GM23338 (cell line): ENCODE measurements around the gene PSEN2.

ENCODE experiments used
- CREB1 ChIP-seq: fragments of 250-450 bp; sonication (Bioruptor Pico); IDR thresholded peaks from 2 replicates; pipeline ENCODE4 v1.5.0; 2020; ENCODE audit warnings: low read depth, mild to moderate bottlenecking, moderate library complexity
- CTCF ChIP-seq, 2 experiments: fragments of 200-600 bp in 1 of 2; sonication (generic) in 1 of 2; conservative IDR thresholded peaks; 2 replicates each; pipeline versions ENCODE4 v1.5.1 to v1.6.1; 2016 to 2017; ENCODE audit warnings: antibody characterized with exemption in 2 of 2, low read depth in 2 of 2, mild to moderate bottlenecking in 2 of 2, moderate library complexity in 1 of 2
- ETS1 ChIP-seq: IDR thresholded peaks from 2 replicates; pipeline ENCODE4 v1.6.1; 2016; ENCODE audit warnings: antibody characterized with exemption
- EZH2 ChIP-seq: fragments of 200-600 bp; sonication (generic); IDR thresholded peaks from one replicate; pipeline ENCODE4 v1.8.0; 2017; ENCODE audit warnings: antibody characterized with exemption, mild to moderate bottlenecking, low read depth; ENCODE audit not compliant: unreplicated experiment
- EZH2phosphoT487 ChIP-seq: fragments of 200-600 bp; sonication (generic); IDR thresholded peaks from one replicate; pipeline ENCODE4 v1.8.1; 2018; ENCODE audit warnings: antibody characterized with exemption; ENCODE audit not compliant: unreplicated experiment
- JUNB ChIP-seq: IDR thresholded peaks from one replicate; pipeline ENCODE4 v1.6.1; 2016; ENCODE audit warnings: antibody characterized with exemption; ENCODE audit not compliant: unreplicated experiment
- POLR2AphosphoS5 ChIP-seq: IDR thresholded peaks from 2 replicates; pipeline ENCODE4 v1.6.1; 2016; ENCODE audit warnings: antibody characterized with exemption, low read depth
- STAT1 ChIP-seq: IDR thresholded peaks from one replicate; pipeline ENCODE4 v1.6.1; 2016; ENCODE audit warnings: antibody characterized with exemption; ENCODE audit not compliant: unreplicated experiment
- ZNF331 ChIP-seq: fragments of 250-450 bp; sonication (Bioruptor Pico); IDR thresholded peaks from 2 replicates; pipeline ENCODE4 v1.5.0; 2020; ENCODE audit warnings: low read depth, mild to moderate bottlenecking, moderate library complexity
- TF ChIP-seq, protein P1 (sequence below): IDR thresholded peaks from one replicate; pipeline ENCODE4 v1.6.1; 2018; ENCODE audit warnings: antibody characterized with exemption; ENCODE audit not compliant: unreplicated experiment

DNA sequence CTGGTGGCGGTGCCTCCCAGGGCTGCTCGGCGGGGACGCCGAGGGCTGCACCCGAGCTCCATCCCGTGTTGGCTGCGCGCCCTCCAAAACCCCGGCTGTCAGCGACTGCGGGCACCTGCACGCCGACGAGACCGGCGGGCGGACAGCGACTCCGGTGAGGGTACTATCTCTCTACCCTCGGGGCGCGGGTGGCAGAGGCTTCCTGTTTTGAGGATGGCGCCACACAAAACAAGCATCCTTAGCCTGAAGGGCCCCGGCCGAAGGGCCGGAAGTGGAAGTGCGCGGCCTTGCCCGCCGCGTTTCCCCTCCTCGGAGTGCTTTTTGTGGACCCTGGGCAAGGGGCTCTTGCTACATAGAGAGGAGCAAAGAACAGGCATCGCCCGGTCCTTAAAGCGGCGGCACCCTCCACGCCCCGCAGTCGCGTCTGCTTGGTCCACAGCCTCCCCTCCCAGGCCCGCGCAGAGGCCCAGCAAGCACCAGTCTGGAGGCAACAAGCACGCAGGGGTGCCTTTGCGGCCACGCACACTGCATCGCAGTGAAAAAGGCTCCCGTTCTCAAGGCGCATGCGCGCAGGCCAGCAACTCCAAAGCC, 69.1 kb downstream of the PSEN2 start:
- TF ChIP-seq EZH2phosphoT487 (no peak), CTCF (conservative IDR thresholded peaks at IDR 0.05; ENCODE audit: low read depth in 2 of 2) (no peak), POLR2AphosphoS5 (peak; percentile 95), ETS1 (peak; percentile 54; the same call in 1 of the 2 replicates), STAT1 (no peak), CREB1 (CRISPR knock-in tag) (no peak), EZH2 (no peak), ZNF331 (CRISPR knock-in tag) (no peak), JUNB (no peak)
- TF ChIP-seq, protein P1, sequence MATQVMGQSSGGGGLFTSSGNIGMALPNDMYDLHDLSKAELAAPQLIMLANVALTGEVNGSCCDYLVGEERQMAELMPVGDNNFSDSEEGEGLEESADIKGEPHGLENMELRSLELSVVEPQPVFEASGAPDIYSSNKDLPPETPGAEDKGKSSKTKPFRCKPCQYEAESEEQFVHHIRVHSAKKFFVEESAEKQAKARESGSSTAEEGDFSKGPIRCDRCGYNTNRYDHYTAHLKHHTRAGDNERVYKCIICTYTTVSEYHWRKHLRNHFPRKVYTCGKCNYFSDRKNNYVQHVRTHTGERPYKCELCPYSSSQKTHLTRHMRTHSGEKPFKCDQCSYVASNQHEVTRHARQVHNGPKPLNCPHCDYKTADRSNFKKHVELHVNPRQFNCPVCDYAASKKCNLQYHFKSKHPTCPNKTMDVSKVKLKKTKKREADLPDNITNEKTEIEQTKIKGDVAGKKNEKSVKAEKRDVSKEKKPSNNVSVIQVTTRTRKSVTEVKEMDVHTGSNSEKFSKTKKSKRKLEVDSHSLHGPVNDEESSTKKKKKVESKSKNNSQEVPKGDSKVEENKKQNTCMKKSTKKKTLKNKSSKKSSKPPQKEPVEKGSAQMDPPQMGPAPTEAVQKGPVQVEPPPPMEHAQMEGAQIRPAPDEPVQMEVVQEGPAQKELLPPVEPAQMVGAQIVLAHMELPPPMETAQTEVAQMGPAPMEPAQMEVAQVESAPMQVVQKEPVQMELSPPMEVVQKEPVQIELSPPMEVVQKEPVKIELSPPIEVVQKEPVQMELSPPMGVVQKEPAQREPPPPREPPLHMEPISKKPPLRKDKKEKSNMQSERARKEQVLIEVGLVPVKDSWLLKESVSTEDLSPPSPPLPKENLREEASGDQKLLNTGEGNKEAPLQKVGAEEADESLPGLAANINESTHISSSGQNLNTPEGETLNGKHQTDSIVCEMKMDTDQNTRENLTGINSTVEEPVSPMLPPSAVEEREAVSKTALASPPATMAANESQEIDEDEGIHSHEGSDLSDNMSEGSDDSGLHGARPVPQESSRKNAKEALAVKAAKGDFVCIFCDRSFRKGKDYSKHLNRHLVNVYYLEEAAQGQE, result peak; percentile 11
